AG09309 (cell line): Measurements from ENCODE around the gene CRABP2.
A peak's percentile ranks its signal among the peaks of the same experiment; 100 is the strongest.

Experiments
- DNase-seq: peaks from one replicate; pipeline ENCODE4 v3.0.0-alpha.2; 2010; ENCODE audit warnings: low read depth
- H3K4me3 ChIP-seq: 2 replicates; pipeline ENCODE4 v1.5.1; 2011; ENCODE audit warnings: mild to moderate bottlenecking, low read depth, low read length, moderate library complexity; ENCODE audit not compliant: control insufficient read depth
- CTCF ChIP-seq: IDR thresholded peaks from 2 replicates; pipeline ENCODE4 v1.5.1; 2011; ENCODE audit warnings: mild to moderate bottlenecking, low read depth, low read length, inconsistent platforms; ENCODE audit not compliant: insufficient read depth, control insufficient read depth; ENCODE audit errors: missing control alignments

The CRABP2 gene

GRCh38 chr1:156704930-156705320 lies 458 bp downstream of the CRABP2 start:
- peak overlapping the region; percentile 71 for H3K4me3 ChIP-seq
- no peak for DNase-seq
- TF ChIP-seq CTCF: no peak

- no peak for DNase-seq
- TF ChIP-seq CTCF: no peak
- H3K4me3 ChIP-seq: peak overlapping the region; percentile 71
These were observed 1.1 kb downstream of the CRABP2 start for GRCh38 chr1:156704166-156704711.

- peak overlapping the region; percentile 71 for H3K4me3 ChIP-seq
- no peak for TF ChIP-seq CTCF
- DNase-seq: no peak
These were observed 1.6 kb downstream of the CRABP2 start for GRCh38 chr1:156703741-156704140.

- TF ChIP-seq CTCF: no peak
- H3K4me3 ChIP-seq: peak overlapping the region; percentile 71
- no peak for DNase-seq
These were observed 2.0 kb downstream of the CRABP2 start for GRCh38 chr1:156703336-156703735.

- no peak for DNase-seq
- no peak for TF ChIP-seq CTCF
These were observed 4.4 kb downstream of the CRABP2 start for GRCh38 chr1:156700736-156701531.

GRCh38 chr1:156698995-156699394 lies 6.4 kb downstream of the CRABP2 start:
- no peak overlapping the region for H3K4me3 ChIP-seq
- no peak for TF ChIP-seq CTCF
- no peak for DNase-seq

More at GRCh38 chr1:156700736-156701531, 4.4 kb downstream of the CRABP2 start:
- H3K4me3 ChIP-seq: no peak overlapping the region
